IMR-90 (cell line): Measurements from ENCODE around the gene CCDC13. TPM values are rescaled to one million over a fixed set of nuclear protein-coding genes. Genes with fewer than 3 reads are reported as not detected.

Experiments
- ATAC-seq: fragments of 200-7000 bp; cut with Tn5 transposase; 2 replicates; pipeline ENCODE4 v1.9.1; 2020; ENCODE audit warnings: low read depth, mild to moderate bottlenecking, moderate library complexity
- BruUV-seq: library from RNA; stranded (reverse); fragments of 400-500 nt; replicated peaks from 2 replicates; lab custom pipeline; 2021; lab: Mats Ljungman, UMichigan
- CTCF ChIA-PET: fragments of 300-600 bp; formaldehyde crosslinking; extraction: SDS; loops from one replicate; lab custom pipeline; 2021; ENCODE audit warnings: antibody characterized with exemption; lab: Yijun Ruan, JAX
- POLR2A ChIA-PET: fragments of 300-600 bp; sonication (Branson Sonifier 250); formaldehyde crosslinking; loops from one replicate; lab custom pipeline; 2022; ENCODE audit warnings: antibody characterized with exemption; ENCODE audit not compliant: unreplicated experiment; lab: Charles Lee
- DNase-seq: peaks from one replicate; pipeline ENCODE4 v3.0.0; 2013
- H2AFZ ChIP-seq: replicated peaks from 2 replicates; pipeline ENCODE3; 2013; ENCODE audit warnings: low read length, mild to moderate bottlenecking; ENCODE audit not compliant: poor library complexity
- H2AK5ac ChIP-seq: 2 replicates; pipeline ENCODE4 v1.6.1; 2013; ENCODE audit warnings: low read depth, low read length, inconsistent platforms
- H2AK9ac ChIP-seq: replicated peaks from 2 replicates; pipeline ENCODE3; 2013; ENCODE audit warnings: mild to moderate bottlenecking, low read depth, low read length, moderate library complexity; ENCODE audit not compliant: poor library complexity
- H2BK120ac ChIP-seq: 2 replicates; pipeline ENCODE4 v1.6.1; 2013; ENCODE audit warnings: low read depth, low read length, inconsistent platforms
- H2BK15ac ChIP-seq: 3 replicates; pipeline ENCODE4 v1.6.1; 2013; ENCODE audit warnings: low read depth, low read length, inconsistent platforms
- H2BK20ac ChIP-seq: 2 replicates; pipeline ENCODE4 v1.6.1; 2013; ENCODE audit warnings: low read depth, mild to moderate bottlenecking, inconsistent platforms, low read length, moderate library complexity
- H2BK5ac ChIP-seq: 2 replicates; pipeline ENCODE4 v1.6.1; 2013; ENCODE audit warnings: mild to moderate bottlenecking, low read depth, low read length, inconsistent platforms; ENCODE audit not compliant: poor library complexity, severe bottlenecking
- H3K14ac ChIP-seq: replicated peaks from 2 replicates; pipeline ENCODE4 v1.6.1; 2013; ENCODE audit warnings: low read depth, low read length, inconsistent platforms
- H3K18ac ChIP-seq: 2 replicates; pipeline ENCODE4 v1.6.1; 2013; ENCODE audit warnings: low read depth, low read length, control low read depth
- H3K23ac ChIP-seq: 2 replicates; pipeline ENCODE4 v1.6.1; 2013; ENCODE audit warnings: low read depth, low read length, inconsistent platforms
- H3K27ac ChIP-seq: 2 replicates; pipeline ENCODE4 v1.5.1; 2013; ENCODE audit warnings: mild to moderate bottlenecking, control low read depth, low read length; ENCODE audit not compliant: insufficient read depth
- H3K27me3 ChIP-seq: 2 replicates; pipeline ENCODE4 v1.6.1; 2013; ENCODE audit warnings: low read length; ENCODE audit not compliant: control insufficient read depth, insufficient read depth
- H3K36me3 ChIP-seq: 2 replicates; pipeline ENCODE4 v1.6.1; 2013; ENCODE audit warnings: low read length, mixed read lengths; ENCODE audit not compliant: control insufficient read depth, insufficient read depth
- H3K4ac ChIP-seq: 2 replicates; pipeline ENCODE4 v1.6.1; 2013; ENCODE audit warnings: low read depth, low read length, inconsistent platforms
- H3K4me1 ChIP-seq: 2 replicates; pipeline ENCODE4 v1.6.1; 2013; ENCODE audit warnings: low read length, mixed read lengths; ENCODE audit not compliant: control insufficient read depth, insufficient read depth
- H3K4me2 ChIP-seq: 2 replicates; pipeline ENCODE4 v1.6.1; 2013; ENCODE audit warnings: low read depth, mild to moderate bottlenecking, control low read depth, low read length, moderate library complexity
- H3K4me3 ChIP-seq: 2 replicates; pipeline ENCODE4 v1.5.1; 2013; ENCODE audit warnings: low read depth, mild to moderate bottlenecking, control low read depth, low read length, moderate library complexity; ENCODE audit not compliant: insufficient read depth
- H3K56ac ChIP-seq: 2 replicates; pipeline ENCODE4 v1.6.1; 2013; ENCODE audit warnings: low read length, inconsistent platforms; ENCODE audit not compliant: insufficient read depth; ENCODE audit errors: extremely low read depth
- H3K79me1 ChIP-seq, 2 experiments: 2 replicates each; pipeline ENCODE4 v1.6.1; 2013; ENCODE audit warnings: low read length in 2 of 2, inconsistent platforms in 1 of 2, low read depth in 1 of 2
- H3K9ac ChIP-seq: 2 replicates; pipeline ENCODE4 v1.6.1; 2013; ENCODE audit warnings: low read depth, low read length, control low read depth
- H3K9me1 ChIP-seq: 2 replicates; pipeline ENCODE4 v1.6.1; 2013; ENCODE audit warnings: low read length, inconsistent platforms; ENCODE audit not compliant: insufficient read depth
- H3K9me3 ChIP-seq: 2 replicates; pipeline ENCODE4 v1.6.1; 2013; ENCODE audit warnings: low read length; ENCODE audit not compliant: control insufficient read depth, insufficient read depth
- H4K20me1 ChIP-seq: 2 replicates; pipeline ENCODE4 v1.6.1; 2013; ENCODE audit warnings: low read length, inconsistent platforms; ENCODE audit not compliant: insufficient read depth
- H4K5ac ChIP-seq: 2 replicates; pipeline ENCODE4 v1.6.1; 2013; ENCODE audit warnings: mild to moderate bottlenecking, low read depth, low read length, control low read depth
- H4K8ac ChIP-seq, 2 experiments: 2 replicates each; pipeline ENCODE4 v1.6.1; 2013; ENCODE audit warnings: low read depth in 2 of 2, low read length in 2 of 2, control low read depth in 1 of 2, inconsistent platforms in 1 of 2
- H4K91ac ChIP-seq: 2 replicates; pipeline ENCODE4 v1.6.1; 2013; ENCODE audit warnings: low read depth, low read length, inconsistent platforms; ENCODE audit not compliant: insufficient read depth
- CEBPB ChIP-seq: IDR thresholded peaks from 2 replicates; pipeline ENCODE4 v1.6.1; 2012; ENCODE audit warnings: low read depth, low read length, improper control_type of control experiment
- WGBS, 2 experiments: methylation state at CpG; one replicate each; pipeline versions ENCODE4 v1.1.5 to v1.1.7; 2013; ENCODE audit warnings: missing lambda C conversion rate in 2 of 2; ENCODE audit not compliant: insufficient read length in 1 of 2; ENCODE audit errors: extremely low coverage in 2 of 2; 5-methylcytosine and 5-hydroxymethylcytosine counted together
- dilution Hi-C: fragments of 300-500 bp; cut with HindIII; formaldehyde crosslinking; loops from one replicate; pipeline ENCODE4 v1.14.3; 2018; ENCODE audit warnings: low sequenced_read_pairs; ENCODE audit not compliant: unreplicated experiment
- in situ Hi-C: fragments of 300-500 bp; cut with MboI; formaldehyde crosslinking; loops from 3 replicates; pipeline ENCODE4 v1.14.3; 2019; ENCODE audit warnings: low sequenced_read_pairs, inconsistent platforms, mixed read lengths
- intact Hi-C: fragments of 100-400 bp; cut with micrococcal nuclease; formaldehyde crosslinking; loops from 2 replicates; pipeline ENCODE4 v1.10.0; 2022
- polyA plus RNA-seq, 3 experiments: library from polyadenylated mRNA; depleted of rRNA; stranded (reverse); fragments of >200 nt; gene quantifications; 2 replicates each; pipeline ENCODE4 v1.2.3, GENCODE V29; 2012; ENCODE audit warnings: low replicate concordance in 1 of 3
- total RNA-seq: library from RNA; depleted of rRNA; stranded (reverse); fragments of >200 nt; gene quantifications from 2 replicates; pipeline ENCODE4 v1.2.3, GENCODE V29; 2012
- TF ChIP-seq, protein P1 (sequence below): fragments of 150-350 bp; IDR thresholded peaks from 2 replicates; pipeline ENCODE4 v1.6.1; 2017; ENCODE audit warnings: mild to moderate bottlenecking, antibody characterized with exemption, low read length, low read depth

CCDC13 gene
- total and polyA plus RNA-seq, 2 of the 4 experiments (the other 2 are of a cell fraction), result 0.18 to 0.19 TPM

DNA sequence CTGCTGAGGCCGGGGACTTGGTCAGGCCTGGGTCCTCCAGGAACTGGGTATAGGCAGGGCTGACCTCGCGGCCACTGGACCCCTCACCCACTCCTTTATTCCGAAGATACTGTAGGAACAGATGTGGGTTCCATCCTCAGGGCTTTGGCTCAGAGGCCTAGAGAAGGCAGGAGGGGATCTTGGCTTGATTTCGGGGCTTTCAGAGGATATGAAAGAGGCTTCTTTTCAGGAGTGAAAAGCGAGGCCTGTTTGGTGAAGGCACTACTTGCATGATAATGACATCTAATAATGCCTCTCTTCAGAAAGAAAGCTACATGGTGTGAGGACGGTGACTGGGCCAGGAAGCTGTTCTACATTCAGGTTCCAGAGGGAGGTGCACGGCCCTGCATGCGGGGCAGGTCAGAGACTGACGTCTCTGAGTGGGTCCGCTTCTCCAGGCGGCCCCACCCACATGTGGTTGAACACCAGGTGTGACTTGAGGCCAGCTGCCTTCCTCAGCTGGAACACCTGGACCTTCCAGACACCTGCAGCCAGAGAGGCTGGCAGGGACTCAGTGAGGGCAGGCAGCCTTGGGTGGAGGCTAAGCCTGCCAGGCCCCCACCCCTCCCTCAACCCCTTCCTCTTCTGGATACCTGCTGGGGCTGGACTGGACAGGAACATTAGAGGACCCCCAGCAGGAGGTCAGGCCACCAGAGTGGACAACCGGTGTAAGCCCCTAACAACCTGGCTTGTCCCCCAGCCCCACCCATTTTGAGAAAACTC, 39.4 kb downstream of the CCDC13 start:
- H2AFZ ChIP-seq, result no peak overlapping the region
- ChIA-PET POLR2A (no interaction called here), CTCF (no interaction called here)
- no peak overlapping the region for H3K14ac ChIP-seq
- H3K56ac ChIP-seq, result no peak overlapping the region
- no peak overlapping the region for H4K8ac ChIP-seq
- H3K4ac ChIP-seq, result no peak overlapping the region
- H3K9me3 ChIP-seq, result peaks cover 5% of the 10 kb centered on the region
- no peak overlapping the region for H3K18ac ChIP-seq
- H3K4me1 ChIP-seq, result no peaks in the 10 kb centered on the region
- no peak overlapping the region for H2BK5ac ChIP-seq
- H2AK5ac ChIP-seq, result no peak overlapping the region
- H3K36me3 ChIP-seq, result no peaks in the 10 kb centered on the region
- no peaks in the 10 kb centered on the region for H3K79me1 ChIP-seq
- no peak overlapping the region for H2BK120ac ChIP-seq
- no peak overlapping the region for H3K23ac ChIP-seq
- H4K91ac ChIP-seq, result no peak overlapping the region
- TF ChIP-seq, protein P1, sequence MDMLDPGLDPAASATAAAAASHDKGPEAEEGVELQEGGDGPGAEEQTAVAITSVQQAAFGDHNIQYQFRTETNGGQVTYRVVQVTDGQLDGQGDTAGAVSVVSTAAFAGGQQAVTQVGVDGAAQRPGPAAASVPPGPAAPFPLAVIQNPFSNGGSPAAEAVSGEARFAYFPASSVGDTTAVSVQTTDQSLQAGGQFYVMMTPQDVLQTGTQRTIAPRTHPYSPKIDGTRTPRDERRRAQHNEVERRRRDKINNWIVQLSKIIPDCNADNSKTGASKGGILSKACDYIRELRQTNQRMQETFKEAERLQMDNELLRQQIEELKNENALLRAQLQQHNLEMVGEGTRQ, result no peak
- no peak for TF ChIP-seq CEBPB
- DNase-seq, result no peak
- H3K4me2 ChIP-seq, result no peak overlapping the region
- H3K27ac ChIP-seq, result no peak overlapping the region
- WGBS, 2 experiments, result 74% methylated on average over 6 of the region's 13 CpGs; no CpG with 5 or more reads in 1 of the 2 experiments
- intact Hi-C loops (no loop called here), in situ Hi-C loops (no loop called here), dilution Hi-C loops (no loop called here)
- no TSS peak for BruUV-seq
- H3K27me3 ChIP-seq, result peaks cover 48% of the 10 kb centered on the region
- H4K5ac ChIP-seq, result no peak overlapping the region
- H2BK20ac ChIP-seq, result no peak overlapping the region
- H2AK9ac ChIP-seq, result no peak overlapping the region
- H3K4me3 ChIP-seq, result no peak overlapping the region
- no peaks in the 10 kb centered on the region for H4K20me1 ChIP-seq
- no peak for ATAC-seq
- no peak overlapping the region for H3K9ac ChIP-seq
- H2BK15ac ChIP-seq, result no peak overlapping the region
- H3K9me1 ChIP-seq, result no peaks in the 10 kb centered on the region
